ENCODE measurements around the gene CDH15. TPM values are rescaled to one million over a fixed set of nuclear protein-coding genes. Genes with fewer than 3 reads are reported as not detected.

CDH15 gene
- total RNA-seq, 2 experiments from 2014 or later, result not detected

GRCh38 chr16:89130448-89130847 is 41.1 kb upstream of the CDH15 start:
- ChIA-PET POLR2A (no interaction called here), CTCF (no interaction called here)
- Histone ChIP-seq H3K4me3 (ENCODE audit: low read length) (no peak overlapping the region), H3K36me3 (ENCODE audit: insufficient read depth, low read length) (peaks cover 48% of the 10 kb centered on the region), H3K27me3 (ENCODE audit: control insufficient read depth in 1 of 2, insufficient read depth in 2 of 2, low read length in 2 of 2) (no peaks in the 10 kb centered on the region), H3K9me3 (ENCODE audit: control insufficient read depth in 1 of 2, insufficient read depth in 1 of 2, low read length in 2 of 2) (no peaks in the 10 kb centered on the region), H3K4me1 (ENCODE audit: insufficient read depth, low read length) (peaks cover 6% of the 10 kb centered on the region), H3K27ac (ENCODE audit: low read depth in 1 of 2, low read length in 2 of 2) (no peak overlapping the region)
- DNase-seq (no peak), ATAC-seq (ENCODE audit: poor library complexity) (no peak)
- Mint-ChIP-seq H3K9me3 (no peaks in the 10 kb centered on the region), H3K36me3 (ENCODE audit: low read depth) (peaks cover 63% of the 10 kb centered on the region), H3K27ac (no peak overlapping the region), H3K4me3 (no peak overlapping the region), H3K4me1 (ENCODE audit: low read depth) (peaks cover 13% of the 10 kb centered on the region), H3K27me3 (no peaks in the 10 kb centered on the region)
- intact Hi-C loops (cut with DNase I, micrococcal nuclease), result no loop called here
- no peak for TF ChIP-seq CTCF (IDR thresholded peaks at IDR 0.05)

- peaks cover 7% of the 10 kb centered on the region for H3K4me1 ChIP-seq (ENCODE audit: insufficient read depth, low read length)
- CTCF ChIA-PET, result no interaction called here
- peaks cover 52% of the 10 kb centered on the region for H3K36me3 ChIP-seq (ENCODE audit: insufficient read depth, low read length)
- POLR2A ChIA-PET, result no interaction called here
- DNase-seq (peak in 1 of 14 experiments; percentile 32), ATAC-seq (ENCODE audit: poor library complexity) (no peak)
- no peaks in the 10 kb centered on the region for H3K9me3 ChIP-seq (ENCODE audit: control insufficient read depth in 1 of 2, insufficient read depth in 1 of 2, low read length in 2 of 2)
- Mint-ChIP-seq H3K4me3 (no peak overlapping the region), H3K9me3 (no peaks in the 10 kb centered on the region), H3K36me3 (ENCODE audit: low read depth) (peaks cover 59% of the 10 kb centered on the region), H3K27me3 (no peaks in the 10 kb centered on the region), H3K4me1 (ENCODE audit: low read depth) (peaks cover 13% of the 10 kb centered on the region), H3K27ac (no peak overlapping the region)
- H3K27ac ChIP-seq (ENCODE audit: low read depth in 1 of 2, low read length in 2 of 2), result no peak overlapping the region
- no peak for TF ChIP-seq CTCF (IDR thresholded peaks at IDR 0.05)
- H3K27me3 ChIP-seq (ENCODE audit: control insufficient read depth in 1 of 2, insufficient read depth in 2 of 2, low read length in 2 of 2), result no peaks in the 10 kb centered on the region
- H3K4me3 ChIP-seq (ENCODE audit: low read length), result no peak overlapping the region
- intact Hi-C loops (cut with DNase I, micrococcal nuclease), result no loop called here
These were observed 39.8 kb upstream of the CDH15 start for GRCh38 chr16:89131783-89132182.

GRCh38 chr16:89132194-89133005 is 39.1 kb upstream of the CDH15 start:
- H3K27me3 Mint-ChIP-seq, result no peaks in the 10 kb centered on the region
- no peaks in the 10 kb centered on the region for H3K9me3 Mint-ChIP-seq
- ATAC-seq (ENCODE audit: poor library complexity) (no peak), DNase-seq (peak in 1 of 14 experiments; percentile 13)
- intact Hi-C loops (cut with DNase I, micrococcal nuclease), result no loop called here
- H3K9me3 ChIP-seq (ENCODE audit: control insufficient read depth in 1 of 2, insufficient read depth in 1 of 2, low read length in 2 of 2), result no peaks in the 10 kb centered on the region
- H3K36me3 ChIP-seq (ENCODE audit: insufficient read depth, low read length), result peaks cover 54% of the 10 kb centered on the region
- TF ChIP-seq CTCF (IDR thresholded peaks at IDR 0.05), result no peak
- H3K27ac Mint-ChIP-seq, result no peak overlapping the region
- no peak overlapping the region for H3K4me3 ChIP-seq (ENCODE audit: low read length)
- peaks cover 7% of the 10 kb centered on the region for H3K4me1 ChIP-seq (ENCODE audit: insufficient read depth, low read length)
- no peak overlapping the region for H3K4me3 Mint-ChIP-seq
- POLR2A ChIA-PET, result no interaction called here
- H3K4me1 Mint-ChIP-seq (ENCODE audit: low read depth), result peaks cover 13% of the 10 kb centered on the region
- H3K27me3 ChIP-seq (ENCODE audit: control insufficient read depth in 1 of 2, insufficient read depth in 2 of 2, low read length in 2 of 2), result no peaks in the 10 kb centered on the region
- H3K27ac ChIP-seq (ENCODE audit: low read depth in 1 of 2, low read length in 2 of 2), result no peak overlapping the region
- peaks cover 58% of the 10 kb centered on the region for H3K36me3 Mint-ChIP-seq (ENCODE audit: low read depth)
- CTCF ChIA-PET, result no interaction called here
